GM23338 (cell line): ENCODE measurements around the gene TNFSF10. TPM values are rescaled to one million over a fixed set of nuclear protein-coding genes. Genes with fewer than 3 reads are reported as not detected.

Source experiments
- ATAC-seq: fragments of 200-7000 bp; cut with Tn5 transposase; 3 replicates; pipeline ENCODE4 v1.9.1; 2020
- DNase-seq: peaks from one replicate; pipeline ENCODE4 v3.0.0-alpha.2; 2015; ENCODE audit warnings: low spot score
- H2AFZ ChIP-seq: fragments of 200-600 bp; sonication (generic); 2 replicates; pipeline ENCODE4 v1.8.0; 2016; ENCODE audit warnings: antibody characterized with exemption, mild to moderate bottlenecking, moderate library complexity
- H3F3A ChIP-seq: fragments of 200-600 bp; sonication (generic); replicated peaks from 2 replicates; pipeline ENCODE4 v1.8.0; 2017; ENCODE audit warnings: antibody characterized with exemption, mixed run types, low read depth
- H3K27ac ChIP-seq: fragments of 200-600 bp; sonication (generic); 2 replicates; pipeline ENCODE4 v1.6.1; 2016; ENCODE audit warnings: low read depth
- H3K27me3 ChIP-seq: fragments of 200-600 bp; sonication (generic); 2 replicates; pipeline ENCODE4 v1.8.0; 2016; ENCODE audit warnings: mild to moderate bottlenecking, mixed run types, moderate library complexity; ENCODE audit not compliant: insufficient read depth
- H3K36me3 ChIP-seq: fragments of 200-600 bp; sonication (generic); 2 replicates; pipeline ENCODE4 v1.8.0; 2016; ENCODE audit warnings: mild to moderate bottlenecking; ENCODE audit not compliant: insufficient read depth
- H3K4me1 ChIP-seq: fragments of 200-600 bp; sonication (generic); 2 replicates; pipeline ENCODE4 v1.8.0; 2016; ENCODE audit warnings: mild to moderate bottlenecking, moderate library complexity; ENCODE audit not compliant: insufficient read depth
- H3K4me2 ChIP-seq: fragments of 200-600 bp; sonication (generic); 2 replicates; pipeline ENCODE4 v1.7.1; 2017; ENCODE audit warnings: mixed run types
- H3K4me3 ChIP-seq: fragments of 200-600 bp; sonication (generic); 2 replicates; pipeline ENCODE4 v1.6.1; 2016; ENCODE audit warnings: mixed run types
- H3K79me2 ChIP-seq: fragments of 200-600 bp; sonication (generic); replicated peaks from 2 replicates; pipeline ENCODE4 v1.8.0; 2017; ENCODE audit warnings: mild to moderate bottlenecking; ENCODE audit not compliant: insufficient read depth
- H3K9me2 ChIP-seq: fragments of 200-600 bp; sonication (generic); 2 replicates; pipeline ENCODE4 v1.8.0; 2017; ENCODE audit not compliant: insufficient read depth
- H4K20me1 ChIP-seq: fragments of 200-600 bp; sonication (generic); replicated peaks from 2 replicates; pipeline ENCODE4 v1.8.0; 2017; ENCODE audit warnings: mild to moderate bottlenecking; ENCODE audit not compliant: insufficient read depth
- H3K27ac Mint-ChIP-seq: 2 replicates; pipeline ENCODE4 v1.8.0; 2020; ENCODE audit warnings: inconsistent platforms, mild to moderate bottlenecking, moderate library complexity, mixed read lengths
- H3K27me3 Mint-ChIP-seq: 3 replicates; pipeline ENCODE4 v1.8.0; 2022; ENCODE audit warnings: low read depth, mild to moderate bottlenecking, moderate library complexity, mixed read lengths, inconsistent platforms; ENCODE audit not compliant: insufficient read depth, poor library complexity
- H3K36me3 Mint-ChIP-seq: 3 replicates; pipeline ENCODE4 v1.8.0; 2021; ENCODE audit warnings: low read depth, mild to moderate bottlenecking, inconsistent platforms, moderate library complexity, mixed read lengths
- H3K4me1 Mint-ChIP-seq: 3 replicates; pipeline ENCODE4 v1.8.0; 2020; ENCODE audit warnings: mild to moderate bottlenecking, inconsistent platforms, mixed read lengths
- H3K4me3 Mint-ChIP-seq: 3 replicates; pipeline ENCODE4 v1.8.0; 2021; ENCODE audit warnings: moderate library complexity, mild to moderate bottlenecking, inconsistent platforms, mixed read lengths
- H3K9me3 Mint-ChIP-seq: 3 replicates; pipeline ENCODE4 v1.8.0; 2020; ENCODE audit warnings: moderate library complexity, mild to moderate bottlenecking, inconsistent platforms, mixed read lengths
- CREB1 ChIP-seq: fragments of 250-450 bp; sonication (Bioruptor Pico); IDR thresholded peaks from 2 replicates; pipeline ENCODE4 v1.5.0; 2020; ENCODE audit warnings: low read depth, mild to moderate bottlenecking, moderate library complexity
- EZH2 ChIP-seq: fragments of 200-600 bp; sonication (generic); IDR thresholded peaks from one replicate; pipeline ENCODE4 v1.8.0; 2017; ENCODE audit warnings: antibody characterized with exemption, mild to moderate bottlenecking, low read depth; ENCODE audit not compliant: unreplicated experiment
- EZH2phosphoT487 ChIP-seq: fragments of 200-600 bp; sonication (generic); IDR thresholded peaks from one replicate; pipeline ENCODE4 v1.8.1; 2018; ENCODE audit warnings: antibody characterized with exemption; ENCODE audit not compliant: unreplicated experiment
- JUNB ChIP-seq: IDR thresholded peaks from one replicate; pipeline ENCODE4 v1.6.1; 2016; ENCODE audit warnings: antibody characterized with exemption; ENCODE audit not compliant: unreplicated experiment
- NANOG ChIP-seq: IDR thresholded peaks from 2 replicates; pipeline ENCODE4 v1.6.1; 2016; ENCODE audit warnings: antibody characterized with exemption, borderline replicate concordance
- POLR2AphosphoS5 ChIP-seq: IDR thresholded peaks from 2 replicates; pipeline ENCODE4 v1.6.1; 2016; ENCODE audit warnings: antibody characterized with exemption, low read depth
- ZNF114 ChIP-seq: fragments of 250-450 bp; sonication (Bioruptor Pico); IDR thresholded peaks from 2 replicates; pipeline ENCODE4 v1.5.0; 2020; ENCODE audit warnings: mild to moderate bottlenecking, moderate library complexity
- ZNF331 ChIP-seq: fragments of 250-450 bp; sonication (Bioruptor Pico); IDR thresholded peaks from 2 replicates; pipeline ENCODE4 v1.5.0; 2020; ENCODE audit warnings: low read depth, mild to moderate bottlenecking, moderate library complexity
- polyA plus RNA-seq: library from polyadenylated mRNA; unstranded; fragments of >200 nt; fragmentation: Nextera tagmentation; extraction: Ambion mirVana; gene quantifications from 2 replicates; pipeline ENCODE4 v1.2.1, GENCODE V29; 2016
- total RNA-seq: library from RNA; depleted of rRNA; stranded (reverse); fragments of >200 nt; shearing (Covaris generic); gene quantifications from 2 replicates; pipeline ENCODE4 v1.2.3, GENCODE V29; 2014
- TF ChIP-seq, protein P1 (sequence below): IDR thresholded peaks from 2 replicates; pipeline ENCODE4 v1.6.1; 2016; ENCODE audit warnings: antibody characterized with exemption
- TF ChIP-seq, protein P2 (sequence below): fragments of 250-450 bp; sonication (Bioruptor Pico); IDR thresholded peaks from 2 replicates; pipeline ENCODE4 v1.5.0; 2020; ENCODE audit warnings: mild to moderate bottlenecking, moderate library complexity

The TNFSF10 gene
- total and polyA plus RNA-seq, 2 experiments from 2014 or later: 0.27 TPM; not detected in 1

DNA sequence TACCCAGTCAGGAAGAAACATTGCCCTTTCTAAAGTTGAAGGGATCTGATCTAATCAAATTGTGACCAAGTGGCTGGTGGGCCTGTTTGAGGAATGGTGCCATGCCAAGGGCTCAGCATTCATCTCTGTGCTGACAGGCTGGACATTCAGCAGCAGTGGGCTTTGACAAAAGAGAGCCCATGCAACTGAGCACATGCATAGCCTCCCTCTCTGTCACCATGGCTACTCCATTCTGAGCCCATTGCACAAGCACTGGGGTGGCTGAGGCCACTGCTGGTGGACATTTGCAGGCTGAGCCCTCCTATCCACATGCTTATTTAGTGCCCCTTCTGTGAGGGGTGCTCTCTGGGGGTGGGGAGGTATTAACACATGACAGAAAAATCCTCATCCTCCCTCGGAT, 28.6 kb upstream of the TNFSF10 start:
- H3K9me2 ChIP-seq: no peaks in the 10 kb centered on the region; the same call in 1 of the 2 replicates
- Mint-ChIP-seq H3K36me3 (no peaks in the 10 kb centered on the region), H3K27ac (no peak overlapping the region), H3K9me3 (no peaks in the 10 kb centered on the region), H3K4me1 (no peaks in the 10 kb centered on the region), H3K27me3 (peaks cover 5% of the 10 kb centered on the region), H3K4me3 (no peak overlapping the region)
- no peaks in the 10 kb centered on the region for H3K79me2 ChIP-seq
- H4K20me1 ChIP-seq: no peaks in the 10 kb centered on the region
- H2AFZ ChIP-seq: no peak overlapping the region
- no peaks in the 10 kb centered on the region for H3K27me3 ChIP-seq
- no peaks in the 10 kb centered on the region for H3K36me3 ChIP-seq
- TF ChIP-seq CREB1 (no peak), ZNF114 (CRISPR knock-in tag) (no peak), JUNB (no peak), EZH2phosphoT487 (no peak), POLR2AphosphoS5 (no peak), NANOG (no peak), EZH2 (no peak), ZNF331 (CRISPR knock-in tag) (no peak)
- TF ChIP-seq, protein P1, sequence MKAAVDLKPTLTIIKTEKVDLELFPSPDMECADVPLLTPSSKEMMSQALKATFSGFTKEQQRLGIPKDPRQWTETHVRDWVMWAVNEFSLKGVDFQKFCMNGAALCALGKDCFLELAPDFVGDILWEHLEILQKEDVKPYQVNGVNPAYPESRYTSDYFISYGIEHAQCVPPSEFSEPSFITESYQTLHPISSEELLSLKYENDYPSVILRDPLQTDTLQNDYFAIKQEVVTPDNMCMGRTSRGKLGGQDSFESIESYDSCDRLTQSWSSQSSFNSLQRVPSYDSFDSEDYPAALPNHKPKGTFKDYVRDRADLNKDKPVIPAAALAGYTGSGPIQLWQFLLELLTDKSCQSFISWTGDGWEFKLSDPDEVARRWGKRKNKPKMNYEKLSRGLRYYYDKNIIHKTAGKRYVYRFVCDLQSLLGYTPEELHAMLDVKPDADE: no peak
- TF ChIP-seq, protein P2, sequence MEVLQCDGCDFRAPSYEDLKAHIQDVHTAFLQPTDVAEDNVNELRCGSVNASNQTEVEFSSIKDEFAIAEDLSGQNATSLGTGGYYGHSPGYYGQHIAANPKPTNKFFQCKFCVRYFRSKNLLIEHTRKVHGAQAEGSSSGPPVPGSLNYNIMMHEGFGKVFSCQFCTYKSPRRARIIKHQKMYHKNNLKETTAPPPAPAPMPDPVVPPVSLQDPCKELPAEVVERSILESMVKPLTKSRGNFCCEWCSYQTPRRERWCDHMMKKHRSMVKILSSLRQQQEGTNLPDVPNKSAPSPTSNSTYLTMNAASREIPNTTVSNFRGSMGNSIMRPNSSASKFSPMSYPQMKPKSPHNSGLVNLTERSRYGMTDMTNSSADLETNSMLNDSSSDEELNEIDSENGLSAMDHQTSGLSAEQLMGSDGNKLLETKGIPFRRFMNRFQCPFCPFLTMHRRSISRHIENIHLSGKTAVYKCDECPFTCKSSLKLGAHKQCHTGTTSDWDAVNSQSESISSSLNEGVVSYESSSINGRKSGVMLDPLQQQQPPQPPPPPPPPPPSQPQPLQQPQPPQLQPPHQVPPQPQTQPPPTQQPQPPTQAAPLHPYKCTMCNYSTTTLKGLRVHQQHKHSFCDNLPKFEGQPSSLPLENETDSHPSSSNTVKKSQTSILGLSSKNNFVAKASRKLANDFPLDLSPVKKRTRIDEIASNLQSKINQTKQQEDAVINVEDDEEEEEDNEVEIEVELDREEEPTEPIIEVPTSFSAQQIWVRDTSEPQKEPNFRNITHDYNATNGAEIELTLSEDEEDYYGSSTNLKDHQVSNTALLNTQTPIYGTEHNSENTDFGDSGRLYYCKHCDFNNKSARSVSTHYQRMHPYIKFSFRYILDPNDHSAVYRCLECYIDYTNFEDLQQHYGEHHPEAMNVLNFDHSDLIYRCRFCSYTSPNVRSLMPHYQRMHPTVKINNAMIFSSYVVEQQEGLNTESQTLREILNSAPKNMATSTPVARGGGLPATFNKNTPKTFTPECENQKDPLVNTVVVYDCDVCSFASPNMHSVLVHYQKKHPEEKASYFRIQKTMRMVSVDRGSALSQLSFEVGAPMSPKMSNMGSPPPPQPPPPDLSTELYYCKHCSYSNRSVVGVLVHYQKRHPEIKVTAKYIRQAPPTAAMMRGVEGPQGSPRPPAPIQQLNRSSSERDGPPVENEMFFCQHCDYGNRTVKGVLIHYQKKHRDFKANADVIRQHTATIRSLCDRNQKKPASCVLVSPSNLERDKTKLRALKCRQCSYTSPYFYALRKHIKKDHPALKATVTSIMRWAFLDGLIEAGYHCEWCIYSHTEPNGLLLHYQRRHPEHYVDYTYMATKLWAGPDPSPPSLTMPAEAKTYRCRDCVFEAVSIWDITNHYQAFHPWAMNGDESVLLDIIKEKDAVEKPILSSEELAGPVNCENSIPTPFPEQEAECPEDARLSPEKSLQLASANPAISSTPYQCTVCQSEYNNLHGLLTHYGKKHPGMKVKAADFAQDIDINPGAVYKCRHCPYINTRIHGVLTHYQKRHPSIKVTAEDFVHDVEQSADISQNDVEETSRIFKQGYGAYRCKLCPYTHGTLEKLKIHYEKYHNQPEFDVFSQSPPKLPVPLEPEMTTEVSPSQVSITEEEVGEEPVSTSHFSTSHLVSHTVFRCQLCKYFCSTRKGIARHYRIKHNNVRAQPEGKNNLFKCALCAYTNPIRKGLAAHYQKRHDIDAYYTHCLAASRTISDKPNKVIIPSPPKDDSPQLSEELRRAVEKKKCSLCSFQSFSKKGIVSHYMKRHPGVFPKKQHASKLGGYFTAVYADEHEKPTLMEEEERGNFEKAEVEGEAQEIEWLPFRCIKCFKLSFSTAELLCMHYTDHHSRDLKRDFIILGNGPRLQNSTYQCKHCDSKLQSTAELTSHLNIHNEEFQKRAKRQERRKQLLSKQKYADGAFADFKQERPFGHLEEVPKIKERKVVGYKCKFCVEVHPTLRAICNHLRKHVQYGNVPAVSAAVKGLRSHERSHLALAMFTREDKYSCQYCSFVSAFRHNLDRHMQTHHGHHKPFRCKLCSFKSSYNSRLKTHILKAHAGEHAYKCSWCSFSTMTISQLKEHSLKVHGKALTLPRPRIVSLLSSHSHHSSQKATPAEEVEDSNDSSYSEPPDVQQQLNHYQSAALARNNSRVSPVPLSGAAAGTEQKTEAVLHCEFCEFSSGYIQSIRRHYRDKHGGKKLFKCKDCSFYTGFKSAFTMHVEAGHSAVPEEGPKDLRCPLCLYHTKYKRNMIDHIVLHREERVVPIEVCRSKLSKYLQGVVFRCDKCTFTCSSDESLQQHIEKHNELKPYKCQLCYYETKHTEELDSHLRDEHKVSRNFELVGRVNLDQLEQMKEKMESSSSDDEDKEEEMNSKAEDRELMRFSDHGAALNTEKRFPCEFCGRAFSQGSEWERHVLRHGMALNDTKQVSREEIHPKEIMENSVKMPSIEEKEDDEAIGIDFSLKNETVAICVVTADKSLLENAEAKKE (CRISPR knock-in tag): no peak
- DNase-seq (no peak), ATAC-seq (no peak)
- H3K4me2 ChIP-seq: no peak overlapping the region
- no peak overlapping the region for H3K27ac ChIP-seq
- no peaks in the 10 kb centered on the region for H3K4me1 ChIP-seq
- H3K4me3 ChIP-seq: no peak overlapping the region
- no peaks in the 10 kb centered on the region for H3F3A ChIP-seq
